GM12892 (cell line): ENCODE results near the gene MEDAG.

ENCODE experiments used
- DNase-seq: peaks from one replicate; pipeline ENCODE4 v3.0.0; 2011; ENCODE audit not compliant: insufficient read length
- FAIRE-seq: peaks from 2 replicates; lab custom pipeline; 2011; peaks lifted over from hg19 to GRCh38; lab: Jason Lieb, UNC
- POLR2A ChIP-seq: IDR thresholded peaks from 2 replicates; pipeline ENCODE4 v1.6.1; 2011; ENCODE audit warnings: low read depth, low read length, control low read depth
- POLR2AphosphoS5 ChIP-seq: IDR thresholded peaks from 2 replicates; pipeline ENCODE4 v1.6.1; 2011; ENCODE audit warnings: low read depth, low read length, control low read depth
- TAF1 ChIP-seq: IDR thresholded peaks from 2 replicates; pipeline ENCODE4 v1.6.1; 2011; ENCODE audit warnings: low read depth, mild to moderate bottlenecking, control low read depth, low read length, borderline replicate concordance

MEDAG gene

DNA sequence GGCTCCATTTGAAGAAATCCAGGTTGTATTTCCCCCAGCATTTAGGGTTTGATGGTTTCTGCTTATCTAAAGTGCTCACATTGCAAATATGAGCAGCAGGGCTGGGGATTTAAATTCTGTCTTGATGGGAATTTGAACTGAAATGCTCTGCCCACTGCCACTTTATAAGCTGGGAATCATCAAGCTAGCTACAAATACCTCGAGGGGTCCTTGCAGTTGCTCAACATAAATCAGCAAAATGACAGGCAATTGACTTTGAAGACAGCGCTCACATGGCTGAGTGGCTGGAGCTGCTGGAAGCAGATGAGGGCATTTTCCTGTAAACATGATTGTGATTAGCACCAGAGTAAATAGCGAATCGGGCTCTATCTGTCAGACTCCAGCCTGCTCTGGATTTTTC lies 39.4 kb upstream of the MEDAG start:
- FAIRE-seq, result no peak
- no peak for TF ChIP-seq POLR2A
- no peak for TF ChIP-seq TAF1
- no peak for TF ChIP-seq POLR2AphosphoS5
- DNase-seq, result no peak

DNA sequence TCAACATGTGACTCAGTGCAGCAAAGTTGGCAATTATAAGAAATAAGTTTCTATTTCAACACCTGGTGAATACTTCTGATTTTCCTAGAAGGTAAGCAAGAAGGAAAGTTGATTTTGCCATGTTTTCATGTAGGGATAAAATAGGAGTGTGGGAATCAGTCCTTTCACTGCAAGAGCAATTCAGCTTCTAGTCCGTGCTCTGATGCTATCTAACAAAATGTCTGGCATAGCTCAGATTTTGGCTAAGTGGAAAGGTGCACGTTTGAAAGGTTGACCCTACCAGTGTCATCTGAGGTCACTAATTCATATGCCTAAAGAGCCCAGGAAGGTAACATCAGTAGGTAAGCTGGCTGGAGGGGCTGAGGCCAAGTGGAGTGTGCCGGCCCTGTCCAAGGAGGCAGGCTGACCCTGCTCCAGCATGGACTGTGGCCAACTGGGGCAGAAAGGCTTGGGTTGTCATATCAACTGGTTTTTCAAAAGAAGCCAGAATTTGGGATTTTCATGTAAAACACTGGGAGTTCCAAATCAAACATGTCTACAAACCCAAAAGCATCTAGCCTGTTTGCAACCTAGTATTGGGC lies 38.9 kb upstream of the MEDAG start:
- DNase-seq (no peak), FAIRE-seq (no peak)
- TF ChIP-seq TAF1 (no peak), POLR2A (no peak), POLR2AphosphoS5 (no peak)

DNA sequence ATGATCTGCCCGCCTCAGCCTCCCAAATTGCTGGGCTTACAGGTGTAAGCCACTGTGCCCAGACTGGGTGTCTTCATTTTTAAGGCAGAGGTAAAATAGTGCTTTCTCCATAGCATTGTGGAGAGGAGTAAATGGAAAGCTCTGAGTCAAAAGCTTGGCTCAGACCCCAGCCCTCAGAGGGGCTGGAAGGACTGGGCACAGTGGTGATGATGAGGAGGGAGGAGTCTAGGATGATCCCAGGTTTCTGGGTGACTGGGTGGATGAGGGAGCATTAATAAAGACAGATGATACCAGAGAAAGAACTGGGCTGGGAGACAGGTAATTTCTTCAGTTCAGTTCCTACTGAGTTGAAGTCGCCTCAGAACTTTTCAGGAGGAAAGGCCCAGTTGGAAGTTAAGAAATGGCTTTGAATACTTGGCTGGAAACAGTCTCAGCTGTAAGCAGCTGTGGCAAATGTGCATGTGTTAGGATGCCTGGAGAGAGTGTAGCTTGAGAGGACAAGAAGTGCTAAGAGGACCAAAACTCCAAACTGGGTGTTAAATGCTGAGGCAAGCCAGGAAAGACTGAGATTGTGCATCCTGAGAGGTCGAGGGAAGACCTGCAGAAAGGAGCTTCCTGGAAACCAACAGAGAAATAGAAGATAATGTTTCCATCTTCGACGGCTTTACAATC lies 37.1 kb upstream of the MEDAG start:
- TF ChIP-seq POLR2A (no peak), TAF1 (no peak), POLR2AphosphoS5 (no peak)
- DNase-seq (no peak), FAIRE-seq (no peak)

DNA sequence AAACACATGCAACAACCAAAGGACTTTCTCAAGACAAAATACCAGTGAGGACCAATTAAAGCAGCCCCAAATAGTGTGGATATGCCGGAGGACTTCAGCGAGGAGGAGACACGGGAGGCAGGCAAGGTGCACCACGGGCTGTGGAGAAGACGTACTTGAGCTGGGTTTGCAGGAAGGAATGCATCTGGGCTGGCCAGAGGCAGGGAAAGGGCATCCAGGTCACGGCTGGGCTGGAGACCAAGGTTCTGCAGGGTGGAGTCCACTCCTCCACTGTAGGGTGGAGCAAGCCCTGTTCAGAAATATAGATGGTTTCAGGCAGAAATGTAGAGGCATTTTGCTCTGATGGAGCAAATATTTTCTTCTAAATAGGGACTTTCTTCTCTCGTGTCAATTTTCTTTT lies 36.6 kb upstream of the MEDAG start:
- TF ChIP-seq POLR2A (no peak), POLR2AphosphoS5 (no peak), TAF1 (no peak)
- FAIRE-seq (no peak), DNase-seq (no peak)

DNA sequence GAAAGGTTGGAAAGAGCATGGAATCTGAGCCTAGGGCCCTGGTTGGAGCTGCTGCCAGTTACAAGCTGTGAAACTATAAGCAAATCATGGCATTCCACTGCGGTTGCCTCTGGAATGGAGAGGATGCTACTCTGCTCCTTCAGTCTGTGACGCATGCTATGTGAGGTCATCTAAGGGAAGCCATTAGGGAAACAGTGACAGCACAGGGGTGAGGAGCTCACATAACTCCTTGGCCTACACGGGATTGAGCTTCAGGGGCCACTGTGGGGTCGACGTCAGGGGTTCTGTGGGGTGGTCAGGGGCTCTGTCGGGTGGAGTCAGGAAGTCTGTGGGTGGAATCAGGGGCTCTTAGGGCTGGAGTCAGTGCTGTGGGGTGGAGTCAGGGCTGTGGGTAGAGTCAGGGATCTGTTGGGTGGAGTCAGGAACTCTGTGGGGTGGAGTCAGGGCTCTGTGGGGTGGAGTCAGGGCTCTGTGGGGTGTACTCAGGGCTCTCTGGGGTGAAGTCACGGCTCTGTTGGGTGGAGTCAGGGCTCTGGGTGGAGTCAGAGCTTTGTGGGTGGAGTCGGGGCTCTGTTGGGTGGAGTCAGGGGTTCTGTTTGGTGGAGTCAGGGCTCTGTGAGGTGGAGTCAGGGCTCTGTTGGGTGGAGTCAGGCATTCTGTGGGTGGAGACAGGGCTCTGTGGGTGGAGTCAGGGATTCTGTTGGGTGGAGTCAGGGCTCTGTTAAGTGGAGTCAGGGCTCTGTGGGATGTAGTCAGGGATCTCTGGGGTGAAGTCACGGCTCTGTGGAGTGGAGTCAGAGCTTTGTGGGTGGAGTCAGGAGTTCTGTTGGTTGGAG lies 35.8 kb upstream of the MEDAG start:
- DNase-seq (peak; percentile 40), FAIRE-seq (no peak)
- no peak for TF ChIP-seq TAF1
- TF ChIP-seq POLR2A, result no peak
- no peak for TF ChIP-seq POLR2AphosphoS5

DNA sequence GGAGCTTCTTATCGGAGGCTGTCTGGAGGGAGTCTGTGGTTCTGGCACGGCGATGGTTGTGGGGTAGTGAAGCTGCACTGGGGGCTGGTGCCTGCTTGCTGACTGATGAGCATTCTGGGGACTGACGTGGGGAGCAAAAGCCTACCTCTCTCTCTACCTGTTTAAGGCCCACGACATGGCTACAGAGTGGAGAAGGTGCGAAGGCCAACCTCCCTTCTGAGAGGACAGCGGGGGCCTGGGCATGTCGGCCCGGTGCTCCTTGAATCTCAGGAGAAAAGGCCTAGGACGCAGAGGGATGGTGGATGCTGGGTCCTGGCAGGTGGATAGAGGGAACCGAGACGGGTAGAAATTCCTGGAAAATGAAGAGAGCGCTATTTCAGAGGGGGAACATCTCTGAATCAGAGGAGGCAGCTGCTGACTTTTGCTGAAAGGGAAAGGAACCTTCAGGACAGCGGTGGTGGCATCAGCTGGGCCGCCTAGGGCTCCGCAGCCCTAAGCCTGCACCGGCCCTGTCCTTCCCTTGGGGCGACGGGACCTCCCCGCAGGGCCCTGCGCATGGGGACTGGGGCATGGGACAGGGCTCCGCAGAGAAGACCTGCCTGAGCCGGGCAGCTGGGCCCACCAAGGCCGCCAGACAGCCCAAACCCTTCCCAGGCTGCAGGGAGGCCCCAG lies 35.0 kb upstream of the MEDAG start:
- DNase-seq (no peak), FAIRE-seq (no peak)

DNA sequence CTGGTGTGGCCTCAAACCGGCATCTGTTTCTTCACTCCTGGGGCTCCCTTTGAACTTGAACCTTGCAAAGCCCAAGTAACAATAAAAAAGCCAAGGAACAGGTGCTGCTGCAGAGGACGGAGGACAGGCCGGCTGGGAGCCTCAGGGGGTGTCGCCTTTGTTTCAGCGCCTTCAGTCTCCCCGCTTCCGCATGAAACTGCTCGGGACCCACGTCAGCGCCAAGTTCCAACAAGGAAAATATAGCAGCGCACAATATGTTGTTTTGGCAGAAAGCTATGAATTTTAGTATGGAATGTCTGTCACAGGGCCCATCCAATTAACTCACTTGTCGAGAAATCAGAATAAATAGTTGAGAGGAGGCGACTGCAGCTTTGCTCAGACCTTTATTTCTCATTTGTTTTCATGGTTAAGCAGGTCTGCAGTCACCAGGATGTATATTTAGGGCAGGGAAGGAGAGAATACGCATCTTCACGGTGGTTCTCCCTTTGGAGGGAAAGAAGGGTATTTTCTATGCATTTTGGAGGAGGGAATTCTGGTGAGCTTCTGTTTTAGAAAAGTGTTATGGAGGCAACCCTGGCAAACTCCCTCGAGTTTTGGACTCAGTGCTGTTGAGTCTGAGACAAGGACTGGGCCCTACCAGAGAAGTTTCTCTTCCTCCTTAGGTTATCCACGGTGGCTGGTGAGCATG lies 34.3 kb upstream of the MEDAG start:
- no peak for FAIRE-seq
- no peak for TF ChIP-seq POLR2A
- TF ChIP-seq POLR2AphosphoS5, result no peak
- TF ChIP-seq TAF1, result no peak
- no peak for DNase-seq

More for the DNA sequence above, 35.0 kb upstream of the MEDAG start:
- no peak for TF ChIP-seq POLR2A
- TF ChIP-seq TAF1, result no peak
- TF ChIP-seq POLR2AphosphoS5, result no peak

DNA sequence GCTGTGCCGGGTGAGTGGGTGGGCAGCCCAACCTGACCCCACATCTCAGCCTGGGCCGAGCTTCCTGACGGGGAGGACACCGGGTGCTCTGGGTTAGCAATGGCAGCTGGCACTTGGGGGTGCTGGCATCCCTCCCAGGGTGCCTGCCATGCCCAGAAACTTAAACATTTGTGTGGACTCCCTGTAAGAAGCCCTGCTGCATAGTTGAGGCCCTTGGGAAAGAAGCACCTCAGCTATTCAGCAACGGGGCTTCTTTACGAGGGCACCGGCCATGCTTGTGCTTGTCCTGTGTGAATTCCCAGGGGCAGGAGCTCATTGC lies 33.8 kb upstream of the MEDAG start:
- DNase-seq (no peak), FAIRE-seq (no peak)
- TF ChIP-seq POLR2AphosphoS5 (no peak), TAF1 (no peak), POLR2A (no peak)

DNA sequence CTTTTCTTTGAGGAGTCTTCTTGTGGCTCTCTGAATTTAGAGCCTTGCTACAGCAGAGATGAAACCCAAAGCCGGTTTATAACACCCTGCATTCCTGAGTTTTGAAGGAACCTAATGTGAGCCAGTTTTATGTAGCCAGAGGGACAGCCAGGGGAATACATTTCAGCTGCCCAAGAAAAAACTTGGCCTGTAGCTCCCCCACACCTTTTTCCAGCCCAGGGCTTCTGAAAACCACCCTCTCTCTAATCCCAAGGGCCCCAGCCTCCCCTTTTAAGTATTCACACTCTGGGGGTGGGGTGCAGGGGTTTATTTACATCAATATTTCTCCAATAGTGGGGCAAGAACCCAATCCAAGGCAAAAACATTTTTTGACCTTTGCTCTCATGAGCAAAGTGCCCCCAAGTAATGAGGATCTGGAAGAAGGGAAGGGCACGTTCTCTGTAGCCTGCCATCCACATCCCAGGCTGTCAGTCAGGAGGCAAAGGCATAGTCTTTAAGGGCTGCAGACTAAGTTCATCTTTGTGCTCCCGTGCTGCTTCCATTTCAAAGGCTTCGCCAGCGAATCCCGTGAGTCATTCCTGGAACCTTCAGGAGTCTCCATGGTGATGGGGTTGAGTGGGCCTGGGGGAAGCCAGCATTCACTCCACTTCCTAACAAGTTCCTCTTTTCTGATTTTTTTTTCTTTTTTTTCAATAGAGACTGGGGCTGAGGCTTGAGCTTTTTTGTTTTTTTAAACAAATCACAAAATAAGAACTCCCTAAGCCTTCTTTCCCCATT lies 33.2 kb upstream of the MEDAG start:
- no peak for FAIRE-seq
- TF ChIP-seq POLR2AphosphoS5 (no peak), POLR2A (no peak), TAF1 (no peak)
- DNase-seq, result no peak

DNA sequence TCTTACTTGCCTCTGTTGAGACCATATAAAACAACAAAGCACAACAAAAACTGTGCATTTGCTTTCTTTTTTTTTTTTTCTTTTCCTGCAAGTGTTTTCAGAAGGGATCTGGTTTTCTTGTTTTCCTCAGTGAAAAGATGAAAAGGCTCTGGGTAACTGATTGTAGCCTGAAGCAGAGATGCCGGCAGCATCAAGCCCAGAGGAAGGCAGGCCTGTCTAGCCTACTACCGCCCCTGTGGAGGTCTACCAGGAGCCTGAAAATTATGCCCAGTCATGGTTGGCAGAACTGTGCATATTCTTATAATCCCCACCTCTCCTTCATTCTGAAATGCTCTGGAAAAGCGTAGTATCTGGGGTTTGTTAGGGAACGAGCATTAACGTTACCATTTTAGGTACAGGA lies 32.6 kb upstream of the MEDAG start:
- no peak for TF ChIP-seq POLR2AphosphoS5
- DNase-seq, result no peak
- no peak for FAIRE-seq

DNA sequence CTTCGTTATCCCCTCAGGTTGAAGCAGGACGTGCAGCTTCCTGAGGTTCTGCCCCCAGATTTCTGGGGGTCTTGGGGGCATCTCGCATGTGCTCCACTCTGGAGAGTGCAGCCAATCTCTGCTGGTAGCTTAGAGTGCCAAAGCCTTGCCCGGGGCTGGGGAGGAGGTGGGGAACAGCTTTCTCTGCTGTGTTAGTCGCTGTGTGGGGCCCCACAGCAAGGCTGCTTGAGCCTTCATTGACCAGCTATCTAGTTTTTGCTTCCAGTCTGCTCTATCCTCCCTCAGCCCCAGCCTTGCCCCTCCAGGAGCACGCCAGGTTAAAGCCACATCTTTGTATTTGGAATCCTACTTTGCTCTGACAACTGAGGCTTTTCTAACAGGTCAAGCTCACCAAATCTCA lies 32.0 kb upstream of the MEDAG start:
- DNase-seq (no peak), FAIRE-seq (no peak)
- TF ChIP-seq POLR2AphosphoS5 (no peak), POLR2A (no peak), TAF1 (no peak)
